ENCODE data around the gene LCOR. TPM values are rescaled to one million over a fixed set of nuclear protein-coding genes. Genes with fewer than 3 reads are reported as not detected.

The LCOR gene
- total RNA-seq, 1 experiment from 2014 or later, result 23.9 TPM

DNA sequence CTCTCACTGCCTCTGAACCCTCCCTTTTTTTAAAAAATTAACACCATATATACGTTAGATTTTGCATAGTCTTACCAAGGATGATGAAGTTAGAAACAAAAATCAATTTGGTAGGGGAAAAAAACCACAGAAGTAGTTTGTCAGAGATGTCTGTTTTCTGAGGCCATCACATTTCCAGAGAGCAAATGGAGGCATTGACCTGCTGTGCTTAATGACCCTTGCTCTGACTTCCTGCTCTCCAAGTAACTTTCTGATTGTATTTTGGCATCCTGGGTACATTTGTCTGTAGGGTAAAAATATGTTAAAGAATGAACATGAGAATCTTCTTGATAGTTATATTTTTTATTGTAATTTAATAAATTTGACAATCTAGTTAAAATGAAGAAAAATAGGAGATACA, 140.2 kb downstream of the LCOR start:
- ChIA-PET CTCF (no interaction called here), POLR2A (no interaction called here)
- no peak for ATAC-seq
- no peak for DNase-seq (ENCODE audit: low spot score)
- Mint-ChIP-seq H3K4me3 (no peak overlapping the region), H3K4me1 (peaks cover 6% of the 10 kb centered on the region; the same call in 1 of the 2 replicates), H3K27ac (no peak overlapping the region), H3K9me3 (no peaks in the 10 kb centered on the region), H3K27me3 (ENCODE audit: low read depth) (no peaks in the 10 kb centered on the region), H3K36me3 (no peaks in the 10 kb centered on the region)
- no peak for TF ChIP-seq ZNF396 (CRISPR knock-in tag; IDR thresholded peaks at IDR 0.05; ENCODE audit: borderline replicate concordance)
- TF ChIP-seq PRRX2 (CRISPR knock-in tag; IDR thresholded peaks at IDR 0.05), result no peak

DNA sequence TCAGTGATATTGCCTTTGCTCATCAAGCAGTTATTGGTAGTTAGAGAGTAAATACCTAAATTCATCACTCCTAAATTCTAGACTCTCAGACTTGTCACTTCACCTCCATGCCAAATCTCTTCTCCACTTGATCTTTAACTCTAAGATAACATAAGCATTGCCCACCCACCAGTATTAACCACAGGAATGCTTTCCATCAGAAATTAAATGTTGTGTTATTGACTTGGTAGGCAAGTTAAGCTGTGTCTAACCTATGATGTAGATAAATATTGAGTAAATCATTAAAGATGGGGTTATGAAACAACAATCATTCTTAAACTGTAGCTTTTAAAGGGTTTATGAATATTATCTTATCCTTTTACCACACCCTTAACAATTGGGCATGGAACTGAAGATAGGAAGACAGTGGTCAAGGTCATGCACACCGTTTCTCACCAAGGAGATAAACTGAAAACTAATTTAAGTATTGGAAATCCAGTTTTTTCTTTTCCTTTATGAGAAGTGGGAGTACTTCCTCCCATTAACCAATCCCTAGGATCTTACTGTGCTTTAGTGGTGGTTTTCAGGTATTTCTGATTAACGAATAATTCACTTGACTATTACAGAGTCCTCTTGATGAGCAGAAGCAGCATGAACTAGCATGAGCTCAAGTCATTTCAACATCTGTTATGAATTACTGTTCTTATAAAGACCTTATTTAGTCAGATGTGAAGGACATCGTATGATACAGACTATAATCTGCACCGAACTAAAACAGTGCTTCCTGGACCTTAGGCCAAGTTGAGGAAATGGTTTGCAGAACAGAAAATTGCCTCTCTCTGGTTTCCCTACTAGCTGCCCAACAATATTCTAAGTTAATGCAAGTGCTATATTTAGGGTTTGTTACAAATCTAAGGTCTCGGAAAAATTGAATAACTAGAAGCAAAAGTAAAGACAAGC, 142.0 kb downstream of the LCOR start:
- no peak for TF ChIP-seq ELF4 (CRISPR knock-in tag; IDR thresholded peaks at IDR 0.05; ENCODE audit: low read depth)
- TF ChIP-seq NR2C2 (CRISPR knock-in tag; IDR thresholded peaks at IDR 0.05), result no peak
- TF ChIP-seq, protein P1, sequence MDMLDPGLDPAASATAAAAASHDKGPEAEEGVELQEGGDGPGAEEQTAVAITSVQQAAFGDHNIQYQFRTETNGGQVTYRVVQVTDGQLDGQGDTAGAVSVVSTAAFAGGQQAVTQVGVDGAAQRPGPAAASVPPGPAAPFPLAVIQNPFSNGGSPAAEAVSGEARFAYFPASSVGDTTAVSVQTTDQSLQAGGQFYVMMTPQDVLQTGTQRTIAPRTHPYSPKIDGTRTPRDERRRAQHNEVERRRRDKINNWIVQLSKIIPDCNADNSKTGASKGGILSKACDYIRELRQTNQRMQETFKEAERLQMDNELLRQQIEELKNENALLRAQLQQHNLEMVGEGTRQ (CRISPR knock-in tag; IDR thresholded peaks at IDR 0.05), result no peak
- no peak for TF ChIP-seq TCF7 (CRISPR knock-in tag; IDR thresholded peaks at IDR 0.05; ENCODE audit: low read depth)
- no peak for TF ChIP-seq ZNF138 (CRISPR knock-in tag; conservative IDR thresholded peaks at IDR 0.05)
- no peak for TF ChIP-seq SOX15 (CRISPR knock-in tag; IDR thresholded peaks at IDR 0.05)
- TF ChIP-seq, protein P2, sequence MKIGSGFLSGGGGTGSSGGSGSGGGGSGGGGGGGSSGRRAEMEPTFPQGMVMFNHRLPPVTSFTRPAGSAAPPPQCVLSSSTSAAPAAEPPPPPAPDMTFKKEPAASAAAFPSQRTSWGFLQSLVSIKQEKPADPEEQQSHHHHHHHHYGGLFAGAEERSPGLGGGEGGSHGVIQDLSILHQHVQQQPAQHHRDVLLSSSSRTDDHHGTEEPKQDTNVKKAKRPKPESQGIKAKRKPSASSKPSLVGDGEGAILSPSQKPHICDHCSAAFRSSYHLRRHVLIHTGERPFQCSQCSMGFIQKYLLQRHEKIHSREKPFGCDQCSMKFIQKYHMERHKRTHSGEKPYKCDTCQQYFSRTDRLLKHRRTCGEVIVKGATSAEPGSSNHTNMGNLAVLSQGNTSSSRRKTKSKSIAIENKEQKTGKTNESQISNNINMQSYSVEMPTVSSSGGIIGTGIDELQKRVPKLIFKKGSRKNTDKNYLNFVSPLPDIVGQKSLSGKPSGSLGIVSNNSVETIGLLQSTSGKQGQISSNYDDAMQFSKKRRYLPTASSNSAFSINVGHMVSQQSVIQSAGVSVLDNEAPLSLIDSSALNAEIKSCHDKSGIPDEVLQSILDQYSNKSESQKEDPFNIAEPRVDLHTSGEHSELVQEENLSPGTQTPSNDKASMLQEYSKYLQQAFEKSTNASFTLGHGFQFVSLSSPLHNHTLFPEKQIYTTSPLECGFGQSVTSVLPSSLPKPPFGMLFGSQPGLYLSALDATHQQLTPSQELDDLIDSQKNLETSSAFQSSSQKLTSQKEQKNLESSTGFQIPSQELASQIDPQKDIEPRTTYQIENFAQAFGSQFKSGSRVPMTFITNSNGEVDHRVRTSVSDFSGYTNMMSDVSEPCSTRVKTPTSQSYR (CRISPR knock-in tag; IDR thresholded peaks at IDR 0.05), result no peak
- TF ChIP-seq, protein P3, sequence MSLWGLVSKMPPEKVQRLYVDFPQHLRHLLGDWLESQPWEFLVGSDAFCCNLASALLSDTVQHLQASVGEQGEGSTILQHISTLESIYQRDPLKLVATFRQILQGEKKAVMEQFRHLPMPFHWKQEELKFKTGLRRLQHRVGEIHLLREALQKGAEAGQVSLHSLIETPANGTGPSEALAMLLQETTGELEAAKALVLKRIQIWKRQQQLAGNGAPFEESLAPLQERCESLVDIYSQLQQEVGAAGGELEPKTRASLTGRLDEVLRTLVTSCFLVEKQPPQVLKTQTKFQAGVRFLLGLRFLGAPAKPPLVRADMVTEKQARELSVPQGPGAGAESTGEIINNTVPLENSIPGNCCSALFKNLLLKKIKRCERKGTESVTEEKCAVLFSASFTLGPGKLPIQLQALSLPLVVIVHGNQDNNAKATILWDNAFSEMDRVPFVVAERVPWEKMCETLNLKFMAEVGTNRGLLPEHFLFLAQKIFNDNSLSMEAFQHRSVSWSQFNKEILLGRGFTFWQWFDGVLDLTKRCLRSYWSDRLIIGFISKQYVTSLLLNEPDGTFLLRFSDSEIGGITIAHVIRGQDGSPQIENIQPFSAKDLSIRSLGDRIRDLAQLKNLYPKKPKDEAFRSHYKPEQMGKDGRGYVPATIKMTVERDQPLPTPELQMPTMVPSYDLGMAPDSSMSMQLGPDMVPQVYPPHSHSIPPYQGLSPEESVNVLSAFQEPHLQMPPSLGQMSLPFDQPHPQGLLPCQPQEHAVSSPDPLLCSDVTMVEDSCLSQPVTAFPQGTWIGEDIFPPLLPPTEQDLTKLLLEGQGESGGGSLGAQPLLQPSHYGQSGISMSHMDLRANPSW (CRISPR knock-in tag; conservative IDR thresholded peaks at IDR 0.05; ENCODE audit: low read depth), result no peak
- TF ChIP-seq ZNF317 (CRISPR knock-in tag; IDR thresholded peaks at IDR 0.05; ENCODE audit: borderline replicate concordance, low read depth), result no peak
- TF ChIP-seq TEAD1 (CRISPR knock-in tag; IDR thresholded peaks at IDR 0.05), result no peak
- TF ChIP-seq TP53 (CRISPR knock-in tag; IDR thresholded peaks at IDR 0.05), result no peak
- no peak for TF ChIP-seq RORB (CRISPR knock-in tag; IDR thresholded peaks at IDR 0.05)
- Mint-ChIP-seq H3K9me3 (no peaks in the 10 kb centered on the region), H3K27me3 (ENCODE audit: low read depth) (no peaks in the 10 kb centered on the region), H3K27ac (no peak overlapping the region), H3K4me1 (peaks cover 6% of the 10 kb centered on the region; the same call in 1 of the 2 replicates), H3K4me3 (no peak overlapping the region), H3K36me3 (no peaks in the 10 kb centered on the region)
- ChIA-PET CTCF (no interaction called here), POLR2A (no interaction called here)
- ATAC-seq (no peak), DNase-seq (ENCODE audit: low spot score) (no peak)

- Mint-ChIP-seq H3K27ac (no peak overlapping the region), H3K9me3 (no peaks in the 10 kb centered on the region), H3K4me3 (no peak overlapping the region), H3K4me1 (peaks cover 6% of the 10 kb centered on the region; the same call in 1 of the 2 replicates), H3K27me3 (ENCODE audit: low read depth) (no peaks in the 10 kb centered on the region), H3K36me3 (no peaks in the 10 kb centered on the region)
- DNase-seq (ENCODE audit: low spot score) (no peak), ATAC-seq (no peak)
- ChIA-PET CTCF (interaction anchor here (0.9 to 1.5 kb wide), 2 partner anchors 25 to 50 kb away, joined by 3 read pairs; no protein-coding TSS in a partner anchor), POLR2A (no interaction called here)
- TF ChIP-seq ARID4B (CRISPR knock-in tag; IDR thresholded peaks at IDR 0.05; ENCODE audit: borderline replicate concordance) (no peak), E2F4 (CRISPR knock-in tag; IDR thresholded peaks at IDR 0.05; ENCODE audit: borderline replicate concordance, low read depth) (no peak), FOXP4 (CRISPR knock-in tag; IDR thresholded peaks at IDR 0.05) (no peak)
Measured at GRCh38 chr10:96975136-96975535, 143.0 kb downstream of the LCOR start.
